Effector memory CD4-positive, alpha-beta T cell (primary cell): Measurements from ENCODE around the gene FMO1.

Experiments used
- DNase-seq, 3 donors: peaks; one replicate each; pipeline ENCODE4 v3.0.0-alpha.2; 2020
- H3K27ac ChIP-seq: 2 replicates; pipeline ENCODE4 v1.7.0; 2013; ENCODE audit warnings: mild to moderate bottlenecking, low read length, moderate library complexity; ENCODE audit not compliant: insufficient read depth, poor library complexity, severe bottlenecking
- H3K27me3 ChIP-seq: replicated peaks from 2 replicates; pipeline ENCODE4 v1.7.0; 2013; ENCODE audit warnings: mild to moderate bottlenecking, low read length; ENCODE audit not compliant: insufficient read depth, control insufficient read depth, poor library complexity, severe bottlenecking
- H3K36me3 ChIP-seq: 2 replicates; pipeline ENCODE4 v1.7.0; 2013; ENCODE audit warnings: mild to moderate bottlenecking, low read length, moderate library complexity; ENCODE audit not compliant: control insufficient read depth, insufficient read depth
- H3K4me1 ChIP-seq: 2 replicates; pipeline ENCODE4 v1.7.0; 2013; ENCODE audit warnings: low read length, mild to moderate bottlenecking; ENCODE audit not compliant: control insufficient read depth, insufficient read depth, poor library complexity, severe bottlenecking
- H3K4me3 ChIP-seq: 2 replicates; pipeline ENCODE4 v1.7.0; 2013; ENCODE audit warnings: low read length, low read depth, mild to moderate bottlenecking; ENCODE audit not compliant: insufficient read depth, poor library complexity, severe bottlenecking
- H3K9me3 ChIP-seq: 2 replicates; pipeline ENCODE4 v1.7.0; 2013; ENCODE audit warnings: mild to moderate bottlenecking, low read length, moderate library complexity; ENCODE audit not compliant: control insufficient read depth

FMO1 gene

GRCh38 chr1:171298696-171299095, 50.4 kb downstream of the FMO1 start:
- no peaks in the 10 kb centered on the region for H3K36me3 ChIP-seq
- H3K27me3 ChIP-seq = no peaks in the 10 kb centered on the region
- no peaks in the 10 kb centered on the region for H3K4me1 ChIP-seq
- H3K4me3 ChIP-seq = no peak overlapping the region
- peaks cover 9% of the 10 kb centered on the region for H3K9me3 ChIP-seq
- H3K27ac ChIP-seq = no peak overlapping the region
- DNase-seq = no peak

- H3K9me3 ChIP-seq = peaks cover 9% of the 10 kb centered on the region
- no peaks in the 10 kb centered on the region for H3K27me3 ChIP-seq
- no peaks in the 10 kb centered on the region for H3K36me3 ChIP-seq
- no peak overlapping the region for H3K4me3 ChIP-seq
- H3K4me1 ChIP-seq = no peaks in the 10 kb centered on the region
- no peak overlapping the region for H3K27ac ChIP-seq
- no peak for DNase-seq
Measured at GRCh38 chr1:171299342-171299741, 51.0 kb downstream of the FMO1 start.

- Histone ChIP-seq H3K4me1 (no peaks in the 10 kb centered on the region), H3K36me3 (no peaks in the 10 kb centered on the region), H3K9me3 (peaks cover 9% of the 10 kb centered on the region), H3K27me3 (no peaks in the 10 kb centered on the region), H3K27ac (no peak overlapping the region), H3K4me3 (no peak overlapping the region)
- no peak for DNase-seq
Measured at GRCh38 chr1:171300401-171300800, 52.1 kb downstream of the FMO1 start.

- Histone ChIP-seq H3K27ac (no peak overlapping the region), H3K4me1 (no peaks in the 10 kb centered on the region), H3K27me3 (no peaks in the 10 kb centered on the region), H3K36me3 (no peaks in the 10 kb centered on the region), H3K4me3 (no peak overlapping the region), H3K9me3 (no peaks in the 10 kb centered on the region)
- DNase-seq = no peak
Measured at GRCh38 chr1:171310661-171311087, 62.4 kb downstream of the FMO1 start.

- Histone ChIP-seq H3K27me3 (no peaks in the 10 kb centered on the region), H3K4me1 (no peaks in the 10 kb centered on the region), H3K4me3 (no peak overlapping the region), H3K9me3 (no peaks in the 10 kb centered on the region), H3K27ac (no peak overlapping the region), H3K36me3 (no peaks in the 10 kb centered on the region)
- DNase-seq = no peak
Measured at GRCh38 chr1:171311771-171312558, 63.7 kb downstream of the FMO1 start.

GRCh38 chr1:171313319-171313834, 65.1 kb downstream of the FMO1 start:
- Histone ChIP-seq H3K36me3 (no peaks in the 10 kb centered on the region), H3K4me1 (no peaks in the 10 kb centered on the region), H3K27me3 (no peaks in the 10 kb centered on the region), H3K9me3 (no peaks in the 10 kb centered on the region), H3K4me3 (no peak overlapping the region), H3K27ac (peak overlapping the region; percentile 2)
- no peak for DNase-seq

- no peaks in the 10 kb centered on the region for H3K9me3 ChIP-seq
- H3K27ac ChIP-seq = peak within 1 kb of the TSS; percentile 52
- peak within 1 kb of the TSS; percentile 14 for H3K4me3 ChIP-seq
- H3K36me3 ChIP-seq = no peaks in the 10 kb centered on the region
- no peaks in the 10 kb centered on the region for H3K4me1 ChIP-seq
- no peaks in the 10 kb centered on the region for H3K27me3 ChIP-seq
- peak; percentile 64 to 79 (median 71) for DNase-seq
Measured at GRCh38 chr1:171313835-171314320, 65.6 kb downstream of the FMO1 start, which contains the start of gene FMO4. Gene FMO4 (plus strand): TSS chr1:171314183. CDS start chr1:171319826, 5,643 bp downstream.

- Histone ChIP-seq H3K36me3 (no peaks in the 10 kb centered on the region), H3K27ac (no peak overlapping the region), H3K4me3 (no peak overlapping the region), H3K4me1 (no peaks in the 10 kb centered on the region), H3K9me3 (no peaks in the 10 kb centered on the region), H3K27me3 (no peaks in the 10 kb centered on the region)
- DNase-seq = no peak
Measured at GRCh38 chr1:171329251-171329650, 81.0 kb downstream of the FMO1 start.

GRCh38 chr1:171334024-171334640, 85.8 kb downstream of the FMO1 start:
- DNase-seq = no peak
- Histone ChIP-seq H3K36me3 (no peaks in the 10 kb centered on the region), H3K27ac (no peak overlapping the region), H3K9me3 (no peaks in the 10 kb centered on the region), H3K4me1 (no peaks in the 10 kb centered on the region), H3K27me3 (no peaks in the 10 kb centered on the region), H3K4me3 (no peak overlapping the region)
